ENCODE data around the gene EIF1. TPM values are rescaled to one million over a fixed set of nuclear protein-coding genes. Genes with fewer than 3 reads are reported as not detected.

The EIF1 gene
- total and polyA plus RNA-seq, 2 donors (not counting 3 experiments of a cell fraction or from before 2014, with no cell fraction given): 168 to 814 TPM

DNA sequence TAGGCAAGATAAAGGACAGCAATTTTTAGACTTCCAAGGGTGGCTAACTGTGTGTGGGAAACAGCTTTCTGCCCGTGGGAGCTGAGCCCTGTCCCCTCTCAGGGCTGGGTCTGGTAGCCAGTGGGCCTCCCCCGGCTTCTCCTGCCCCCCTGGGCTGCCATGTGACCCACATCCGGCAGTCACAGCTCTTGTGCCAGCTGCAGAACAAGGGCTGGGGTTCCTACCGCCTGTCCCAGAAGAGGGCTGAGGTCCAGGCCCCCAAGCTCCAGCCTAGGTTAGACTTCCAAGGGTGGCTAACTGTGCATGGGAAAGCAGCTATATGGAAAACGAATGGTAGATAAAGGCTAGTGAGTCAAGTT lies 29.6 kb downstream of the EIF1 start:
- Histone ChIP-seq H3K4me3 (replicated peaks in 1 of 3; ENCODE audit: insufficient read depth in 1 of 3, low read depth in 1 of 3, low read length in 3 of 3) (no peak overlapping the region), H3K9me3 (replicated peaks; ENCODE audit: control insufficient read depth, insufficient read depth, low read length) (no peaks in the 10 kb centered on the region), H3K9ac (replicated peaks; ENCODE audit: extremely low read depth, insufficient read depth, low read length) (no peak overlapping the region), H3K27ac (ENCODE audit: insufficient read depth, low read depth, low read length) (no peak overlapping the region), H3K4me2 (ENCODE audit: insufficient read depth, low read length) (no peak overlapping the region), H3K36me3 (ENCODE audit: control insufficient read depth in 2 of 2, extremely low read depth in 1 of 2, insufficient read depth in 2 of 2, low read length in 2 of 2) (no peaks in the 10 kb centered on the region), H3K4me1 (ENCODE audit: control insufficient read depth, extremely low read depth, insufficient read depth, low read length) (no peaks in the 10 kb centered on the region), H4K20me1 (replicated peaks; ENCODE audit: control insufficient read depth, extremely low read depth, insufficient read depth, low read length) (no peaks in the 10 kb centered on the region), H3K9me1 (replicated peaks; ENCODE audit: control insufficient read depth, extremely low read depth, insufficient read depth, low read length) (no peaks in the 10 kb centered on the region), H3K27me3 (ENCODE audit: control insufficient read depth in 2 of 2, insufficient read depth in 2 of 2, low read length in 2 of 2) (peaks cover 4% of the 10 kb centered on the region in 2 experiments), H2AFZ (ENCODE audit: low read depth, low read length) (no peak overlapping the region), H3K79me2 (ENCODE audit: control insufficient read depth, insufficient read depth, low read length) (no peaks in the 10 kb centered on the region)
- TF ChIP-seq, protein P1, sequence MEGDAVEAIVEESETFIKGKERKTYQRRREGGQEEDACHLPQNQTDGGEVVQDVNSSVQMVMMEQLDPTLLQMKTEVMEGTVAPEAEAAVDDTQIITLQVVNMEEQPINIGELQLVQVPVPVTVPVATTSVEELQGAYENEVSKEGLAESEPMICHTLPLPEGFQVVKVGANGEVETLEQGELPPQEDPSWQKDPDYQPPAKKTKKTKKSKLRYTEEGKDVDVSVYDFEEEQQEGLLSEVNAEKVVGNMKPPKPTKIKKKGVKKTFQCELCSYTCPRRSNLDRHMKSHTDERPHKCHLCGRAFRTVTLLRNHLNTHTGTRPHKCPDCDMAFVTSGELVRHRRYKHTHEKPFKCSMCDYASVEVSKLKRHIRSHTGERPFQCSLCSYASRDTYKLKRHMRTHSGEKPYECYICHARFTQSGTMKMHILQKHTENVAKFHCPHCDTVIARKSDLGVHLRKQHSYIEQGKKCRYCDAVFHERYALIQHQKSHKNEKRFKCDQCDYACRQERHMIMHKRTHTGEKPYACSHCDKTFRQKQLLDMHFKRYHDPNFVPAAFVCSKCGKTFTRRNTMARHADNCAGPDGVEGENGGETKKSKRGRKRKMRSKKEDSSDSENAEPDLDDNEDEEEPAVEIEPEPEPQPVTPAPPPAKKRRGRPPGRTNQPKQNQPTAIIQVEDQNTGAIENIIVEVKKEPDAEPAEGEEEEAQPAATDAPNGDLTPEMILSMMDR (IDR thresholded peaks at IDR 0.05; ENCODE audit: extremely low read depth in 1 of 2, insufficient read depth in 1 of 2, low read depth in 1 of 2, low read length in 2 of 2): no peak
- TF ChIP-seq POLR2AphosphoS5 (IDR thresholded peaks at IDR 0.05; ENCODE audit: insufficient read depth, low read depth, low read length) (no peak), POLR2A (IDR thresholded peaks at IDR 0.05; ENCODE audit: low read depth, low read length) (no peak), EZH2 (IDR thresholded peaks at IDR 0.05; ENCODE audit: borderline replicate concordance, low read depth, low read length, severe bottlenecking) (no peak), MAX (IDR thresholded peaks at IDR 0.05; ENCODE audit: insufficient read depth, insufficient read length) (no peak), GATA2 (IDR thresholded peaks at IDR 0.05; ENCODE audit: insufficient read depth, insufficient read length, low read depth, low read length) (no peak), FOS (IDR thresholded peaks at IDR 0.05; ENCODE audit: borderline replicate concordance, insufficient read depth, low read length) (no peak), MYC (IDR thresholded peaks at IDR 0.05; ENCODE audit: low read depth, low read length) (no peak), JUN (IDR thresholded peaks at IDR 0.05; ENCODE audit: borderline replicate concordance, insufficient read depth, insufficient read length, low read depth) (no peak)
- BruUV-seq (replicated peaks): no TSS peak
- intact Hi-C loops (cut with micrococcal nuclease) (no loop called here), dilution Hi-C loops (cut with MboI; ENCODE audit: extremely low pct_ligation_motif_present, low sequenced_read_pairs) (no loop called here)
- ChIA-PET CTCF (interaction anchor here (1.2 to 1.5 kb wide), 3 partner anchors 9 to 22 kb away, joined by 3 to 7 read pairs (median 3); no protein-coding TSS in a partner anchor), POLR2A (no interaction called here)
- no peak for DNase-seq (ENCODE audit: low read depth, low spot score)
- no peak for FAIRE-seq

Measured in endothelial cell of umbilical vein (primary cell).